ENCODE measurements around the gene HNRNPLL.
"Not testable (repeated sequence)": the region's sequence is repeated elsewhere in the genome, so short reads cannot be mapped to it uniquely, and the experiment has no call there.

Gene HNRNPLL

DNA sequence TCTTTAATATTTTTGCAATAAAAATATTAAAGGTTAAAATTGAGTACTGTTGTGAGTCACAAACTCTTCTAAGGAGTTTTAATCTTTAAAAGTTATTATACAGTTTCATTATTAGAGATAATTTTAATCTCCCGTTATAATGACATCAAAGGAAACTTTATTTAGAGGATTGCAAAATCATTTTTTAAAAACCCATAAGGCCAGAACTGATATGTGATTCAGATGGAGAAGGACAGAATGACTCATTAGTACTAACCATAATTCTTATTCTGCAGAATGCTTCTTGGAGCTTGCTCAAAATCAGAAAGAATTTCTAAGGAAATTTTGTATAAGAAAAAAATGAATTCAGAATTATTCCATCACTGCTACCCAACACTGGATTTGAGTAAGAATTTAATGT lies 12.5 kb upstream of the HNRNPLL start:
- H3K27ac ChIP-seq, result no peak overlapping the region
- TF ChIP-seq, protein P1, sequence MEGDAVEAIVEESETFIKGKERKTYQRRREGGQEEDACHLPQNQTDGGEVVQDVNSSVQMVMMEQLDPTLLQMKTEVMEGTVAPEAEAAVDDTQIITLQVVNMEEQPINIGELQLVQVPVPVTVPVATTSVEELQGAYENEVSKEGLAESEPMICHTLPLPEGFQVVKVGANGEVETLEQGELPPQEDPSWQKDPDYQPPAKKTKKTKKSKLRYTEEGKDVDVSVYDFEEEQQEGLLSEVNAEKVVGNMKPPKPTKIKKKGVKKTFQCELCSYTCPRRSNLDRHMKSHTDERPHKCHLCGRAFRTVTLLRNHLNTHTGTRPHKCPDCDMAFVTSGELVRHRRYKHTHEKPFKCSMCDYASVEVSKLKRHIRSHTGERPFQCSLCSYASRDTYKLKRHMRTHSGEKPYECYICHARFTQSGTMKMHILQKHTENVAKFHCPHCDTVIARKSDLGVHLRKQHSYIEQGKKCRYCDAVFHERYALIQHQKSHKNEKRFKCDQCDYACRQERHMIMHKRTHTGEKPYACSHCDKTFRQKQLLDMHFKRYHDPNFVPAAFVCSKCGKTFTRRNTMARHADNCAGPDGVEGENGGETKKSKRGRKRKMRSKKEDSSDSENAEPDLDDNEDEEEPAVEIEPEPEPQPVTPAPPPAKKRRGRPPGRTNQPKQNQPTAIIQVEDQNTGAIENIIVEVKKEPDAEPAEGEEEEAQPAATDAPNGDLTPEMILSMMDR (conservative IDR thresholded peaks at IDR 0.05), result no peak
- TF ChIP-seq ZFX (IDR thresholded peaks at IDR 0.05), result no peak

DNA sequence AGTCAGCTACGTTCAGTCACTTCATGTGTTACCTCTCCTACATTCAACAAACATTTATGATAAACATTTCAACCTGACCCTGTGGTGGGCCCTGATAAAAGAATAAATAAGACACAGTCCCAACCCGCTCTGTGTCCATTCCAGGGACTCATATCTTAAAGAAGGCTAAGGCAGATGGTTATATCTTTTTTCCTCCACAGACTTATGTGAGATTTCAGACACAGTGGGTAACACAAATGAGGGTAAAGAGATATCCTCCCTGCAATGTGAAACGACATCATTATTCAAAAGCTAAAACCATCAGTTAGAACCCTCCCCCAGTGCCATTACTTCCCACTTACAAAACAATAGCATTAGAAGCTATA lies 11.1 kb upstream of the HNRNPLL start:
- TF ChIP-seq, protein P1 (conservative IDR thresholded peaks at IDR 0.05), result no peak
- TF ChIP-seq ZFX (IDR thresholded peaks at IDR 0.05), result no peak
- H3K27ac ChIP-seq, result no peak overlapping the region

DNA sequence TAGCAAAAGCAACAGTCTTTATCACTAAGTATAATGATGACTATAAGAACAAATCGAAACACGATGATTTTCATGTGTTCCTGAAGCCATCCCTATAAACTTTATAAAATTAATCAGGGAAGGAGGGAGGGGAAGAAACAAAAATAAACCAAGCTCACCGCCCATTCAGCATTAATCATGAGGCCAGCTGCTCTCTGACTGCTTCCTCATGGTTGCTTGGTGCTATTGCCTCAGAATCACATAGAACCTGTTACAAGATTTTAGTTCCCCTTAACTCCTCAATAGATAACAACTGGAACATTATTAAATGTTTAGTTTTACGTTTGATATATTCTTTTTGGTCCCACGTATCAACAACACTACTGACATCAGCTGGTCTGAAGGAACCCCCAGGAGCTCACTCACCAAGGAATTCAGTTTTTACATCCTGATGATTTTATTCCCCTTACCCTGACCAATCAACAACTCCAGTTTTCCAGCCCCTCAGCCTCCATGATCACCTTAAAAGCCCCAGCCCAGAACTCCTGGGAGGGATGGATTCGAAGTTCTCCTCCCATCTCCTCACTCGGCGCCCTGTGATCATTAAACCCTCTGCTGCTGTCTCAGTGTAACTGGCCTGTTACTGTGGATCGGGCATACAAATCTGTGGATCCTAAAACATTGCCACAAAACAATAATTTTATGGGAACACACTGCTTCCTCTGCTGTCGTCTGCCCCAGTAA lies 10.6 kb upstream of the HNRNPLL start:
- TF ChIP-seq, protein P1 (conservative IDR thresholded peaks at IDR 0.05), result no peak
- no peak for TF ChIP-seq ZFX (IDR thresholded peaks at IDR 0.05)
- H3K27ac ChIP-seq, result no peak overlapping the region

DNA sequence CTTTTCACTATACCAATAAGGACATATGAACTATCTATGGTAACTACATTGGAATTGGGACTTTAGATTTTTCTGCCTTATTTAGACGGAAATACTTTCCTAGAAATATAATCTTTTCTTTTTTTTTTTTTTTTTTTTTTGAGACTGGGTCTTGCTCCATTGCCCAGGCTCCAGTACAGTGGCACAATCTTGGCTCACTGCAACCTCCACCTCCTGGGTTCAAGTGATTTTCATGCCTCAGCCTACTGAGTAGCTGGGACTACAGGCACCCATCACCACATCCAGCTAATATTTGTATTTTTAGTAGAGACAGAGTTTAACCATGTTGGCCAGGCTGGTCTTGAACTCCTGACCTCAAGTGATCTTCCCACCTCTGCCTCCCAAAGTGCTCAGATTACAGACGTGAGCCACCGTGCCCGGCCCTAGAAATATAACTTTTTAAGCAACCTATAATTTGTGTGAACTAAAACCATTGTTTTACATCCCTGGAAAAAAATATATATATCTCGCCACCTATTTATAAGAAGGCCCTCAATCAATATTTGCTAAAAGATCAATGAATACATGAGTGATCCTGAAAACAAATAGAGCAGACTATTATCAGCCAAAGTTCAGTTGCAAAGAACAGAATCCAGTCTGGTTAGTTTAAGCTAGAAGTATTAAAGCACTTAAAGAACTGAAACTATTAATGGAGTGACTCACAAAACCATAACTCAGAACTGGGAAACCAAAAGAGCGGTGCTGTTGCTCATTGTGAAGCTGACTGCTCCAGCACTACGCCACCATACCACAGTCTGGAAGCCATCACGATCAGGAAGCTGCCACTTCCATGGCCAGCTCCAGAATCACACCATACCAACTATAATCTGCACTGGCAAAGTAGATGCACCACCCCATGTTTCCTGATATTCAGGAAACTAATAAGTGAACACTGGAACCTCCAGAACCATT lies 8.4 kb upstream of the HNRNPLL start:
- no peak overlapping the region for H3K27ac ChIP-seq
- no peak for TF ChIP-seq ZFX (IDR thresholded peaks at IDR 0.05)
- TF ChIP-seq, protein P1 (conservative IDR thresholded peaks at IDR 0.05), result no peak

DNA sequence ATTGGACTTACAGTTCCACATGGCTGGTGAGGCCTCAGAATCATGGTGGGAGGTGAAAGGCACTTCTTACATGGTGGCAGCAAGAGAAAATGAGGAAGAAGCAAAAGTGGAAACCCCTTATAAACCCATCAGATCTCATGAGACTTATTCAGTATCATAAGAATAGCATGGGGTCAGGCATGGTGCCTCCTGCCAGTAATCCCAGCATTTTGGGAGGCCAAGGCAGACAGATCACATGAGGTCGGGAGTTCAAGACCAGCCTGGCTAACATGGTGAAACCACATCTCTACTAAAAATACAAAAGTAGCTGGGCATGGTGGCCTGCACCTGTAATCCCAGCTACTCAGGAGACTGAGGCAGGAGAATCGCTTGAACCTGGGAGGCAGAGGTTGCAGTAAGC lies 6.5 kb upstream of the HNRNPLL start:
- H3K27ac ChIP-seq, result not testable (repeated sequence)

DNA sequence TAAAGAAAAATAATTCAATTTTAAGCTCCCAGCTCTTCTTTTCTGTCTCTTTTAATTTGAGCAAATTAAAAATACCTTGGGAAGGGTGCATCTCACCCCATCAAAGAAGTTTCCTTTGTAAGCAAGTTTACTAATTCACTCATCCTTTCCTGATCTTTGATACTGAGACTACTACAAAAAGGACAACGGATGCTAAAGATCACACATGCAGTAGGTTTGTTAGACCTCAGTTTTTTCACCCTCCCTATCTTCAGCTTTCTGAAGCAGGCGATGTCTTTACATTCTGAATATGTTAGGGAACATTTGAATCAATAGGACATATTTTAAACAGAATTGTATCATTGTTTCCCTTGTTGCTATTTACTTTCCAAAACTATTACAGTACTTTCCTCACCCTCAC lies 6.0 kb upstream of the HNRNPLL start:
- no peak overlapping the region for H3K27ac ChIP-seq
- no peak for TF ChIP-seq ZFX (IDR thresholded peaks at IDR 0.05)
- TF ChIP-seq, protein P1 (conservative IDR thresholded peaks at IDR 0.05), result no peak

DNA sequence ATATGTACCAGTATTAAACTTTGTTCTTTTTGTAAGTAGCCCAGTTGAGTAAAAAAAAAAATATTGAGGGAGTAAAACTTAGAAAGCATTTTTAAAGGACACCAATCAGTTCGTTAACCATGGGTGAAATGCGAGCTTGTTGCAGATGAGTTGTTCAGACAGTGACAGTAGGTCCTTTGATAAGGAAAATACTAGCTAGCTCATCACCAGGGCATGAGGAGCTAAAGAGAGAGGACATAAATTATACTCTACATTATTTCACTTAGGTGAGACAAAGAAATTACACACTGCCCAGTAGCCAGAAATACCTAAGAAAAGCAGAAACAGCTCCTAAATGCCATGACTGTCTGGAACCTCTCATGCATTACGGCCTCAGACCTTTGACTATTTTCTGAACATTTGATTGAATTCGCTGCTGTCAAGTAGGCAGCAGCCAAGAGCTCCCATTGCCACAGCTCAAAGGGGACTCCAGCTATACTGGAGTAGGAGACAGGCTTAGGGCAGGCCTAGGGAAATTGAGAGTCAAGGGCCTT lies 2.6 kb upstream of the HNRNPLL start:
- no peak for TF ChIP-seq ZFX (IDR thresholded peaks at IDR 0.05)
- TF ChIP-seq, protein P1 (conservative IDR thresholded peaks at IDR 0.05), result no peak
- no peak overlapping the region for H3K27ac ChIP-seq
